Natural killer cell treated with Interleukin-12 subunit alpha and Interleukin-12 subunit beta and Interleukin-15 and Interleukin-18, amount 100 ng/mL, for 72 hours (primary cell): Measurements from ENCODE around the gene MRNIP. TPM values are rescaled to one million over a fixed set of nuclear protein-coding genes. Genes with fewer than 3 reads are reported as not detected.
"Not testable (repeated sequence)": the region's sequence is repeated elsewhere in the genome, so short reads cannot be mapped to it uniquely, and the experiment has no call there.

Source experiments
- ATAC-seq, 2 donors: fragments of 150-1000 bp; cut with Tn5 transposase in 1 of 2; sonication (Bioruptor Pico), chemical (Tn5 transposase) in 1 of 2; 2 replicates each; pipeline ENCODE4 v1.10.0; 2021
- DNase-seq: peaks from one replicate; pipeline ENCODE4 v3.0.0; 2022; ENCODE audit warnings: low spot score
- H3K27ac Mint-ChIP-seq, 2 donors: 1 replicate in 1 of 2; 2 replicates in 1 of 2; pipeline ENCODE4 v1.8.0; 2022; ENCODE audit warnings: mixed read lengths in 2 of 2, mild to moderate bottlenecking in 1 of 2, moderate library complexity in 1 of 2
- H3K27me3 Mint-ChIP-seq, 2 donors: 1 replicate in 1 of 2; 2 replicates in 1 of 2; pipeline ENCODE4 v1.8.0; 2022; ENCODE audit warnings: mixed read lengths in 2 of 2
- H3K36me3 Mint-ChIP-seq: one replicate; pipeline ENCODE4 v1.8.0; 2022; ENCODE audit warnings: mixed read lengths
- H3K4me1 Mint-ChIP-seq, 2 donors: 1 replicate in 1 of 2; 2 replicates in 1 of 2; pipeline ENCODE4 v1.8.0; 2022; ENCODE audit warnings: low read depth in 2 of 2, mixed read lengths in 2 of 2, mild to moderate bottlenecking in 1 of 2
- H3K4me3 Mint-ChIP-seq: one replicate; pipeline ENCODE4 v1.8.0; 2022; ENCODE audit warnings: mixed read lengths
- H3K9me3 Mint-ChIP-seq: 2 replicates; pipeline ENCODE4 v1.8.0; 2022; ENCODE audit warnings: mixed read lengths
- total RNA-seq, 2 donors: library from RNA; stranded (reverse); gene quantifications; one replicate each; pipeline ENCODE4 v1.2.3, GENCODE V29; 2022

MRNIP gene
- total RNA-seq, 2 donors from 2014 or later, result 15.9 to 25.2 TPM

- DNase-seq (no peak), ATAC-seq (no peak)
- H3K36me3 Mint-ChIP-seq, result no peaks in the 10 kb centered on the region
- H3K9me3 Mint-ChIP-seq, result no peaks in the 10 kb centered on the region
- H3K27ac Mint-ChIP-seq, result no peak overlapping the region
- peak overlapping the region; percentile 40 for H3K4me3 Mint-ChIP-seq
- peaks cover 9% of the 10 kb centered on the region in 2 donors for H3K4me1 Mint-ChIP-seq
- no peaks in the 10 kb centered on the region for H3K27me3 Mint-ChIP-seq
Measured at GRCh38 chr5:179860301-179860700, 1.7 kb upstream of the MRNIP start.

DNA sequence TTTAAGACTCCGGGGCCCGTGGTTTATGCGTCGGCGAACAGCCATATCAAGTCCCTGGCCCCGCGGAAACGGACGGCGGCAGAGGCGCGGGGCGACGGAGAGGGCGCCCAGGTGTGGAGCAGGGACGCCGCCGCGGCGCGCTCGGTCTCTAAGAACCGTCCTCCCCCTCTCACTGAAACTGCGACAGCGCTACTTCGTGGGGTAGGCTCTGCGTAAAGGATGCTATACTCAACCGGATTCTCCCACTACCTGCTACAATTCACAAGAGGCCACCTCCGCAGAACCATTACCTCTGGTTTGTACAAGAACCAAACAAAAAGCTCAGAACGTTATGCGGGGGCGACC is 404 bp downstream of the MRNIP start:
- ATAC-seq, result peak; percentile 67 to 69
- DNase-seq, result no peak
- Mint-ChIP-seq H3K27ac (peak overlapping the region; percentile 67 to 79), H3K36me3 (no peaks in the 10 kb centered on the region), H3K4me1 (peaks cover 9% of the 10 kb centered on the region in 2 donors), H3K4me3 (peak overlapping the region; percentile 95), H3K27me3 (no peaks in the 10 kb centered on the region), H3K9me3 (no peaks in the 10 kb centered on the region)

DNA sequence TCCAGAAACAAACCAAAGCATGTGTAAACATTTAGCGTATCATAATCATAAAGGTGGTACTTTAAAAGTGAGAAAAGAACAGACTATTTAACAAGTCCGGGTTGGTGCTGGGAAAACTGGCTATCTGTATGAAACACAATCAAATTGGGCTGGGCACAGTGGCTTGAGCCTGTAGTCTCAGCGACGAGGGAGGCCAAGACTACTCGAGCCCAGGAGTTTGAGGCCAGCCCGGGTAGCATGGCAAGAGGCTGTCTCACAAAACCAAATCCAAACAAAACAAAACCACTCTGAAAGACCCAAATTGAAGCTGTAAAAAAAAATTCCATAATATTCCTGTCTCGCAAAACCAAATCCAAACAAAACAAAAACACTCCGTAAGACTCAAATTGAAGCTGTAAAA is 4.3 kb downstream of the MRNIP start:
- Mint-ChIP-seq H3K27ac (no peak overlapping the region), H3K36me3 (no peaks in the 10 kb centered on the region), H3K4me3 (no peak overlapping the region), H3K27me3 (no peaks in the 10 kb centered on the region), H3K4me1 (peaks cover 4 to 9% of the 10 kb centered on the region in 2 donors), H3K9me3 (no peaks in the 10 kb centered on the region)
- DNase-seq (no peak), ATAC-seq (no peak)

GRCh38 chr5:179852993-179853547 is 5.5 kb downstream of the MRNIP start:
- Mint-ChIP-seq H3K4me1 (peaks cover 3 to 6% of the 10 kb centered on the region in 2 donors), H3K9me3 (no peaks in the 10 kb centered on the region), H3K27me3 (no peaks in the 10 kb centered on the region), H3K36me3 (no peaks in the 10 kb centered on the region), H3K4me3 (no peak overlapping the region), H3K27ac (no peak overlapping the region)
- DNase-seq, result no peak
- no peak for ATAC-seq

GRCh38 chr5:179841621-179842020 is 17.0 kb downstream of the MRNIP start:
- DNase-seq (no peak), ATAC-seq (no peak)
- peaks cover 6 to 7% of the 10 kb centered on the region in 2 donors for H3K4me1 Mint-ChIP-seq
- H3K36me3 Mint-ChIP-seq, result peaks cover 12% of the 10 kb centered on the region
- H3K9me3 Mint-ChIP-seq, result no peaks in the 10 kb centered on the region
- H3K27me3 Mint-ChIP-seq, result no peaks in the 10 kb centered on the region
- no peak overlapping the region for H3K4me3 Mint-ChIP-seq
- no peak overlapping the region for H3K27ac Mint-ChIP-seq

DNA sequence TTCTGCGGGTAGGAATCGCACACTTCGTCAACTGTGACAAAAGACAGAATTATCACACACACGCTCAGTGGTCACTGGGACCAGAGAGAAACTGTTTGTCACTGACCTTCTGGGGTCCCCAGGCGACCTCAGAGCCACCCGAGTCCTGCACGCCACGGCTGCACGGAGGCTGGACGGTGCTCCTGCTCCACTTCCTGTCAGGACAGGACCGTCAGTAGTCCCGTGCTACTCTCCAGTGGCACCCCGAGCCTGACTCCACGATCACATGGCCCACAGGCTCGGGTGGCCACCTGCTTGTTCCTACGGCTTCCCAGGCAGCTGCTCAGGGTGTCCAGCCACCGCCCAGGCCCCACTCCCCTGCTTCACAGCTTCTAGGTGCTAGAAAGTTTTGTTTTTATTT is 17.9 kb downstream of the MRNIP start:
- no peak overlapping the region for H3K4me3 Mint-ChIP-seq
- peak overlapping the region in 1 of 2 donors; percentile 54 for H3K27ac Mint-ChIP-seq
- H3K9me3 Mint-ChIP-seq, result no peaks in the 10 kb centered on the region
- H3K27me3 Mint-ChIP-seq, result no peaks in the 10 kb centered on the region
- peaks cover 20% of the 10 kb centered on the region for H3K36me3 Mint-ChIP-seq
- DNase-seq, result no peak
- ATAC-seq, result no peak
- peaks cover 15% of the 10 kb centered on the region in 2 donors for H3K4me1 Mint-ChIP-seq

GRCh38 chr5:179840321-179840720 is 18.3 kb downstream of the MRNIP start:
- H3K36me3 Mint-ChIP-seq, result peaks cover 20% of the 10 kb centered on the region
- no peaks in the 10 kb centered on the region for H3K9me3 Mint-ChIP-seq
- no peak for ATAC-seq
- no peak overlapping the region for H3K4me3 Mint-ChIP-seq
- peaks cover 15% of the 10 kb centered on the region in 2 donors for H3K4me1 Mint-ChIP-seq
- no peak overlapping the region for H3K27ac Mint-ChIP-seq
- DNase-seq, result no peak
- H3K27me3 Mint-ChIP-seq, result no peaks in the 10 kb centered on the region

DNA sequence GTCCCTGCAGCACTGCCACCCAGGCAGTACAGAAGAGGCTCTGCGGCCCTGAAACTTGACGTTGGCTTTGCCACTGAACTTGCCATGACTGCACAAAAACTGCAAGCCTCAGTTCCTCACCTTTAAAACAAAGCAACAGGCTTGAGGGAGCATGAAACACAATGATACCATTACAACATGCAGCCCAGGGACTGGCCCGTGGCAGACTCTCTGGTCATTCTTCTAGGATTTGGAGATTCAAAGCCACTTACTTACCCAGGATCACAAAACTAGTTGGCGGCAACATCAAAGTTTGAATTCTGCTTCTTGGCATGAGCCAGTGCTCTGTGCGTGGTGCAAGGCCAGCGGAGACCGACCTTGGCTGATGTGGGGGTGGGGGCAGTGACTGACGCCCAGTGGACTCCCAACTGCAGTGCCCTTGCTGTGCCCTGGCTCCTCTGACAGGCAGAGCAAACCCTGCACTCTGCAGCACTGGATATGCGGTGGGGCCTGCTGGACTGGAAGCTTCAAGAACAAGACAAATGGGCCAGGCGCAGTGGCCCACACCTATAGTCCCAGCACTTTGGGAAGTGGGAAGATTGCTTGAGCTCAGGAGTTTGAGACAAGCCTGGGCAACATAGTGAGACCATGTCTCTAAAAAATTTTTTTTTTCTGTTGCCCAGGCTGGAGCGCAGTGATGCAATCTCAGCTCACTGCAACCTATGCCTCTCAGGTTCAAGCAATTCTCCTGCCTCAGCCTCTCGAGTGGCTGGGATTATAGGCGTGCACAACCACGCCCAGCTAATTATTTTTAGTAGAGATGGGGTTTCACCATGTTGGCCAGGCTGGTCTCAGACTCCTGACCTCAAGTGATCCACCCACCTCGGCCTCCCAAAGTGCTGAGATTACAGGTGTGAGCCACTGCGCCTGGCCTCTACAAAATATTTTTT is 19.0 kb downstream of the MRNIP start:
- ATAC-seq, result no peak
- Mint-ChIP-seq H3K4me1 (peaks cover 15% of the 10 kb centered on the region in 2 donors), H3K36me3 (peaks cover 14% of the 10 kb centered on the region), H3K27me3 (no peaks in the 10 kb centered on the region), H3K9me3 (no peaks in the 10 kb centered on the region), H3K4me3 (no peak overlapping the region), H3K27ac (no peak overlapping the region)
- DNase-seq, result no peak

DNA sequence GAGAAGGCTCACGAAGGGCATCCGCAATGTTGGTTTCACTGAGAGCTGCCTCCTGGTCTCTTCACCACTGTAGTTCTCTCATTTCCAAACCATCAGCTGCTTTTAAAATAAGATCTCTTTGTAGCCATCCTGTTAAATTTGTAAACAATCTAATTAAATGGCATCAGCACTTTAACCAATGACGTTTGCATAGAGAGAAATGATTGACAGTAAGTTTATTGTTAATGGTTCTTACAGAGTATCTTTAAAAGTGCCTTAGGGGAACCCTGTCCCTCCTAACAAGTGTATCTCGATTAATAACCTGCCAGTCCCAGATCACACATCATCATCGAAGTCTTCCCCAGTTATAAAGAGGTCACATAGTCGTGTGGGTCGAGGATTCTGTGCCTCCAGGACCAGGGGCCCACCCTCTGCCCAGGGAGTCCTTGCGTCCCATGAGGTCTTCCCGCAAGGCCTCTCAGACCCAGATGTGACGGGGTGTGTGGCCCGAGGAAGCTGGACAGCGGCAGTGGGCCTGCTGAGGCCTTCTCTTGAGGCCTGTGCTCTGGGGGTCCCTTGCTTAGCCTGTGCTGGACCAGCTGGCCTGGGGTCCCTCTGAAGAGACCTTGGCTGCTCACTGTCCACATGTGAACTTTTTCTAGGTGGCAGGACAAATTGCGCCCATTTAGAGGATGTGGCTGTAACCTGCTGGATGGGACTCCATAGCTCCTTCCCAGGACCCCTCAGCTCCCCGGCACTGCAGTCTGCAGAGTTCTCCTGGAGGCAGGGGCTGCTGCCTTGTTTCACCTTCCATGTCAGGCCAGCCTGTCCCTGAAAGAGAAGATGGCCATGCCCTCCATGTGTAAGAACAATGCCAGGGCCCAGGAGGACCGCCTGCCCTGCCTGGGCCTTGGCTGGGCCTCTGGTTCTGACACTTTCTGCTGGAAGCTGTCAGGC is 21.3 kb downstream of the MRNIP start:
- peak overlapping the region; percentile 69 to 90 for H3K27ac Mint-ChIP-seq
- peaks cover 22% of the 10 kb centered on the region for H3K36me3 Mint-ChIP-seq
- ATAC-seq (no peak), DNase-seq (no peak)
- H3K9me3 Mint-ChIP-seq, result no peaks in the 10 kb centered on the region
- H3K4me1 Mint-ChIP-seq, result peaks cover 21 to 23% of the 10 kb centered on the region in 2 donors
- H3K27me3 Mint-ChIP-seq, result no peaks in the 10 kb centered on the region
- peak overlapping the region; percentile 75 for H3K4me3 Mint-ChIP-seq

- ATAC-seq (peak; percentile 90 to 94), DNase-seq (no peak)
- peak overlapping the region; percentile 69 to 90 for H3K27ac Mint-ChIP-seq
- peak overlapping the region; percentile 75 for H3K4me3 Mint-ChIP-seq
- H3K36me3 Mint-ChIP-seq, result peaks cover 22% of the 10 kb centered on the region
- peaks cover 23 to 25% of the 10 kb centered on the region in 2 donors for H3K4me1 Mint-ChIP-seq
- no peaks in the 10 kb centered on the region for H3K27me3 Mint-ChIP-seq
- no peaks in the 10 kb centered on the region for H3K9me3 Mint-ChIP-seq
Measured at GRCh38 chr5:179836225-179837019, 22.2 kb downstream of the MRNIP start.

- not testable (repeated sequence) for H3K4me3 Mint-ChIP-seq, H3K27ac Mint-ChIP-seq, H3K9me3 Mint-ChIP-seq, ATAC-seq, DNase-seq, H3K27me3 Mint-ChIP-seq
- H3K4me1 Mint-ChIP-seq, result peaks cover 25 to 30% of the 10 kb centered on the region in 2 donors
- H3K36me3 Mint-ChIP-seq, result peaks cover 25% of the 10 kb centered on the region
Measured at GRCh38 chr5:179834871-179835270, 23.7 kb downstream of the MRNIP start.

- H3K9me3 Mint-ChIP-seq, result no peaks in the 10 kb centered on the region
- no peak overlapping the region for H3K4me3 Mint-ChIP-seq
- peaks cover 33% of the 10 kb centered on the region for H3K36me3 Mint-ChIP-seq
- no peak for ATAC-seq
- no peak for DNase-seq
- H3K27me3 Mint-ChIP-seq, result no peaks in the 10 kb centered on the region
- no peak overlapping the region for H3K27ac Mint-ChIP-seq
- peaks cover 33 to 37% of the 10 kb centered on the region in 2 donors for H3K4me1 Mint-ChIP-seq
Measured at GRCh38 chr5:179834120-179834519, 24.5 kb downstream of the MRNIP start.

GRCh38 chr5:179833709-179834070 is 24.9 kb downstream of the MRNIP start:
- ATAC-seq (no peak), DNase-seq (no peak)
- Mint-ChIP-seq H3K4me3 (no peak overlapping the region), H3K27me3 (no peaks in the 10 kb centered on the region), H3K4me1 (peaks cover 36 to 41% of the 10 kb centered on the region in 2 donors), H3K9me3 (no peaks in the 10 kb centered on the region), H3K36me3 (peaks cover 37% of the 10 kb centered on the region), H3K27ac (no peak overlapping the region)
